HG03025 (cell line): ENCODE results near the gene AKT3.

Experiments
- ATAC-seq: cut with Tn5 transposase; IDR thresholded peaks from one replicate; pipeline ENCODE4 v1.9.1; 2021; ENCODE audit warnings: mild to moderate bottlenecking, moderate library complexity; ENCODE audit not compliant: unreplicated experiment, low FRiP score

Gene AKT3

GRCh38 chr1:243575070-243575469 lies 275.0 kb downstream of the AKT3 start:
- no peak for ATAC-seq

GRCh38 chr1:243572940-243573339 lies 277.1 kb downstream of the AKT3 start:
- ATAC-seq: no peak

DNA sequence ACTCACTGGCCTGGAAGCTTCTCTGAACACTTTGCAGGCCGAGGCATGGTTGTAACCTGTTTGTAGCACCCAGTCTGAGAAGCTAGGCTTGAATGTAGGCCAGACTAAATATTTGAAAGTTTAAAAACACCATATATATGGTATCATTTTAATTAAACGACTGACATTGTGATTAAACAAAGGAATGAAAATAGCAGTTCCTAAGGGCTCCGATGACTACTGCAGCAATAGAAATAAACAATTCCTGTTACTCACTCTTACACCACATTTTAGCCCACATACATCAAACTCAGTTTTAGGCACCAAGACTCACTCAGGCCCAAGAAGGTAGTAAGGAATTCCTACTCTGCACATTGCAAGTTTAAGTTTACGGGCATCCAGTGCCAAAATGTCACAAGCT lies 281.2 kb downstream of the AKT3 start:
- ATAC-seq: no peak

GRCh38 chr1:243564814-243565213 lies 285.2 kb downstream of the AKT3 start:
- no peak for ATAC-seq

DNA sequence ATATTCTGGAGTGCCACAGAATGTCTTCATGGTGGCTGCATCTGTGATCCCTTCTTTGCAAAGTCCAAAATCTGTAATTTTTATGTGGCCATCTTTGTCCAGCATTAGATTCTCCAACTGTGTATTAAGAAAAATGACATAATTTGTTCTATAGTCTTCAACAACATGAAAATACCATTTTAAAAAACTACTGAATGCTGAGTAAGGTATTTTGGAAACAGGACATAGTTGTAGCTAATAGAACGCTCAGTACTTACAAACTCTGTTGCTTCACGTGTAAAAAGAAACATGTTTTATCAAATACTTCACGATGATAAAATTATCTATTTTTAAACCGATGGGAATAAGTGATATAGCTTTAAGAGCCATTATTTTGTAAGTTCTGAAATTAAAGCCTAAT lies 286.3 kb downstream of the AKT3 start:
- ATAC-seq: no peak

- no peak for ATAC-seq
Observed at GRCh38 chr1:243562473-243562872, 287.6 kb downstream of the AKT3 start.

GRCh38 chr1:243561588-243562319 lies 288.3 kb downstream of the AKT3 start:
- no peak for ATAC-seq

GRCh38 chr1:243559575-243560162 lies 290.4 kb downstream of the AKT3 start:
- ATAC-seq: no peak

GRCh38 chr1:243558576-243558975 lies 291.5 kb downstream of the AKT3 start:
- no peak for ATAC-seq

DNA sequence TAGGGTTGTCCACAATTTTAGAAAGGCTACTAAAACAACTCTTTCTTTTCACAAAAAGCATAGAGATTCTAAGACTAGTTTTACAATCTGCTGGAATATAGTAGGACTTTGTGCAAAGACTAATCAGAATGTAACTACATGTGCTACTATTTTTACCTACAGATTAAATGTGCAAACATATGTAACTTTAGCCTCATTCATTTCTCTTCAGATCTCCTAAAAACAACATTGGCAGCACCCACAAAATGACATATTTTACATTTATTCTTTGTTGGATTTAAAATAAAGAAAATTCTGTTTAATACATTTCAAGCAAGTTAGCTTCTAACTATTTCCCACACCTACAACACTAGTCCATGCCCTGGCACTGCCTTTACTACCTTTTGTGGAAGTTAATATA lies 292.2 kb downstream of the AKT3 start:
- ATAC-seq: no peak

- no peak for ATAC-seq
Observed at GRCh38 chr1:243554686-243555085, 295.4 kb downstream of the AKT3 start.

- ATAC-seq: no peak
Observed at GRCh38 chr1:243553090-243553489, 297.0 kb downstream of the AKT3 start.

DNA sequence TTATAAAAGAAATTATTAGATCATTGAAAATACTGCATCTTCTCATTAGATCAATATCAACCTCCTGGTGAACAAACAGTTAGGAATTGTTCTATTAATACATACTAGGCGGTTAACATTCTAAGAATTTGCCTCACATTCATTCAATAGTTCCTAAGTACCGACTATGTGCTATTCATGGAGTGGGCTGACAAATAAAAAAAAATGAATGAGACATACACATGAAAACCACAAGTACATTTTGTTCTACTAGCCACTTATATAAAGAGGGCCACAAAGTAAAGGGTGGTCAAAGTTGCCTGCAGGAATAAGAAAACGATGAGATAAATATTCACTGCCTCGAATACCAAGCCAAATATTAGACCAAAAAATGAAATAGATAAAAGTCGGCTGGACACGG lies 299.8 kb downstream of the AKT3 start:
- no peak for ATAC-seq

- no peak for ATAC-seq
Observed at GRCh38 chr1:243549791-243550190, 300.3 kb downstream of the AKT3 start.

DNA sequence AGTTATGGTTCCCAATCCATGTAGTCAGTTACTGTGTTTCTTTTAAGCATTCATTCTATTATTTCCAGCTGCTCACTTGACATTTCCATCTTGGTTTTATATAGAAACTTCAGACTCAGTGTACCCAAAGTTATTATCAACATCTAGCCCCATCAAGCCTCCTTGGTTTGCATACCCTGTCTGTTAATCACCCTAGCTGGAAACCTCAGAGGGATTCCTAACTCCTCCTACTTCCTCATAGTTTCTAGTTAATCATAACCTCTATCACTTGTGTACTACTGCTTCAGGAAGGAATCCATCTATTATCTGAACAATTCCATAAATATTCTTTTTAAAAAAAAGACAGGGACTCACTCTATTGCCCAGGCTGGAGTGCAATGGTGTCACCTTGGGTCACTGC lies 300.9 kb downstream of the AKT3 start:
- ATAC-seq: no peak

- no peak for ATAC-seq
Observed at GRCh38 chr1:243548516-243548915, 301.5 kb downstream of the AKT3 start.

- no peak for ATAC-seq
Observed at GRCh38 chr1:243547891-243548290, 302.2 kb downstream of the AKT3 start.

DNA sequence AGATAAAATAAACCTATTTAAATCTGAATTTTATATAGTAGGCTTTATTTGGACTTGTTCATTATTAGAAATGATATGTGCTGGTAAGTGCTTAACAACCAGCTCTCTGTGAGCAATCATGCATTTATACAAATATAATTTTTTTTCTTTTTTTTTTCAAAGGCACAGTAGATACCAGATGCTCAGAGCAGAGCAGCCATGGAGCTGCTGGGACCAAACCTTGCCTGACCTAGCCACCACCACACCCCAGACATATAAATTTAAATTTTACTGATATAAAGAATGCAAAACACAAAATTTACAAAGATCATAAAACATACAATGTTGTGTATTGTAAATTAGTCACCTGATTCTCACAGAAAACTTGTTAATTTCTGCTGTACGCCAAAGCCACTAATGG lies 303.6 kb downstream of the AKT3 start:
- no peak for ATAC-seq

- ATAC-seq: no peak
Observed at GRCh38 chr1:243543501-243543900, 306.5 kb downstream of the AKT3 start.

DNA sequence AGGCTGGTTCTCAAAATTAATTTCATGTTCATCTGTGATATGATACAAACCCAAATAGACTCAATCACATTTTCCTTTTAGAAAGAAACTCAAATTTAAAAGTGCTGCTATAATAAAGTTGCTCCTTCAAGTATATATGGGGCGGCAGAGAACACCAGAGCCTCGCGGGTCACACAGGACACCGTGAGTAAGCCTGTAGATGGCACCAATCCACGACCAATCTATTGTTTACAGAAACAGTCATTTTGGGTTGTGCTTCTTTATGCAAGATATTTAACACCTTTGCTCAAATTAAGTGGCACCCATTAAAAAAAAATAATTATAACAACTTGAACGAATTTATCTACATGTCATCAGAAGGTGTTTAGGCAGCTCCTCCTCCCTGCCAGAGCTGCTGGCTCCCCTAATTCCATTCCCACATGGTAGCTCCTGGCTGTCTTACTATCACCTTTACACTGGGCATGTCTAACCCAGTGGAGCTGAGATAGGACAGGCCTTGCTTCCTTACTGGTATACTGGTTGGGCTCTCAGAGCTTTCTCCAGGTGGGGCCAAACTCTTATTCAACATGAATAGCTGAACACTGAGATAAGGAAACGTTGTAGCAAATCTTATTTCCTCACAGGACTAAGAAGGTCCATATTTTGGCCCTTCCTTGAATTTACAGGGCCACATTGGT lies 307.2 kb downstream of the AKT3 start:
- no peak for ATAC-seq

- no peak for ATAC-seq
Observed at GRCh38 chr1:243539636-243540035, 310.4 kb downstream of the AKT3 start.

DNA sequence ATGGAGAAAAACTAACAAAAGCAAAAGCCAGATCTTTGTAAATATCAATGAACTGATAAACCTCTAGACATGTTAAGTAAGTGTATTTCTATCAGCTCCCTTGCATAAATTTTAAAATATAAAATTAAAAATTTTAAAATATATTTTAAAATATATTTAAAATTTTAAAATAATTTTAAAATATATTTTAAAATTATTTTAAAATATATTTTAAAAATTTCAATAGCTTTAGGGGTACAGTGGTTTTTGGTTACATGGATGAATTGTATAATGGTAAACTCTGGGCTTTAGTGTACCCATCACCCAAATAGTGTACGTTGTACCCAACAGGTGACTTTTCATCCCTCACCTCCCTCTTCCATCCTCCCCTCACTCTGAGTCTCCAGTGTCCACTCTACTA lies 315.0 kb downstream of the AKT3 start:
- ATAC-seq: no peak
